Glomerular endothelial cell (primary cell): ENCODE data around the gene MVD. TPM values are rescaled to one million over a fixed set of nuclear protein-coding genes. Genes with fewer than 3 reads are reported as not detected.

Source experiments
- DNase-seq: peaks from one replicate; pipeline ENCODE4 v3.0.0-alpha.2; 2011; ENCODE audit warnings: low read depth, low spot score; ENCODE audit errors: extremely low read depth
- total RNA-seq: library from RNA; depleted of rRNA; stranded (reverse); fragments of >200 nt; gene quantifications from 2 replicates; pipeline ENCODE4 v1.2.3, GENCODE V29; 2015

MVD gene
- total RNA-seq, 1 donor from 2014 or later, result 83.8 TPM

- no peak for DNase-seq
Observed at GRCh38 chr16:88656291-88656980, 6.5 kb downstream of the MVD start.

GRCh38 chr16:88655733-88656281 lies 7.1 kb downstream of the MVD start:
- DNase-seq, result no peak

GRCh38 chr16:88655053-88655732 lies 7.7 kb downstream of the MVD start:
- no peak for DNase-seq

- DNase-seq, result no peak
Observed at GRCh38 chr16:88654363-88655052, 8.4 kb downstream of the MVD start.

GRCh38 chr16:88653596-88654362 lies 9.1 kb downstream of the MVD start:
- no peak for DNase-seq

- DNase-seq, result no peak
Observed at GRCh38 chr16:88653101-88653500, 9.8 kb downstream of the MVD start.

- no peak for DNase-seq
Observed at GRCh38 chr16:88652762-88653063, 10.2 kb downstream of the MVD start.

- DNase-seq, result no peak
Observed at GRCh38 chr16:88651989-88652761, 10.7 kb downstream of the MVD start.

GRCh38 chr16:88651276-88651988 lies 11.5 kb downstream of the MVD start:
- no peak for DNase-seq

- DNase-seq, result no peak
Observed at GRCh38 chr16:88650749-88651275, 12.1 kb downstream of the MVD start, which contains the start of gene CYBA. Gene CYBA, minus strand, starts transcription at chr16:88651053. Its CDS starts 40 bp downstream, at chr16:88651013.

- DNase-seq, result no peak
Observed at GRCh38 chr16:88649924-88650748, 12.8 kb downstream of the MVD start.

- no peak for DNase-seq
Observed at GRCh38 chr16:88649195-88649923, 13.5 kb downstream of the MVD start.

- no peak for DNase-seq
Observed at GRCh38 chr16:88647178-88648070, 15.5 kb downstream of the MVD start.

GRCh38 chr16:88646345-88647034 lies 16.4 kb downstream of the MVD start:
- DNase-seq, result no peak

GRCh38 chr16:88645941-88646340 lies 16.9 kb downstream of the MVD start:
- DNase-seq, result no peak

- no peak for DNase-seq
Observed at GRCh38 chr16:88645455-88645854, 17.4 kb downstream of the MVD start.
